Peyer's patch (tissue), 4 donors: ENCODE results near the gene NRAP.

Source experiments
- POLR2A ChIP-seq, 2 donors: fragments of 450-650 bp; IDR thresholded peaks; one replicate each; pipeline ENCODE4 v1.5.1; 2017; ENCODE audit warnings: antibody characterized with exemption in 2 of 2, mild to moderate bottlenecking in 2 of 2, moderate library complexity in 2 of 2
- TF ChIP-seq, protein P1 (sequence below), 6 experiments: fragments of 450-650 bp in 4 of 6; fragments of 200-600 bp in 2 of 6; sonication (generic) in 1 of 6; IDR thresholded peaks; one replicate each; pipeline ENCODE4 v1.5.1; 2017 to 2019; ENCODE audit warnings: antibody characterized with exemption in 6 of 6, mild to moderate bottlenecking in 3 of 6, moderate library complexity in 1 of 6

- TF ChIP-seq, protein P1, sequence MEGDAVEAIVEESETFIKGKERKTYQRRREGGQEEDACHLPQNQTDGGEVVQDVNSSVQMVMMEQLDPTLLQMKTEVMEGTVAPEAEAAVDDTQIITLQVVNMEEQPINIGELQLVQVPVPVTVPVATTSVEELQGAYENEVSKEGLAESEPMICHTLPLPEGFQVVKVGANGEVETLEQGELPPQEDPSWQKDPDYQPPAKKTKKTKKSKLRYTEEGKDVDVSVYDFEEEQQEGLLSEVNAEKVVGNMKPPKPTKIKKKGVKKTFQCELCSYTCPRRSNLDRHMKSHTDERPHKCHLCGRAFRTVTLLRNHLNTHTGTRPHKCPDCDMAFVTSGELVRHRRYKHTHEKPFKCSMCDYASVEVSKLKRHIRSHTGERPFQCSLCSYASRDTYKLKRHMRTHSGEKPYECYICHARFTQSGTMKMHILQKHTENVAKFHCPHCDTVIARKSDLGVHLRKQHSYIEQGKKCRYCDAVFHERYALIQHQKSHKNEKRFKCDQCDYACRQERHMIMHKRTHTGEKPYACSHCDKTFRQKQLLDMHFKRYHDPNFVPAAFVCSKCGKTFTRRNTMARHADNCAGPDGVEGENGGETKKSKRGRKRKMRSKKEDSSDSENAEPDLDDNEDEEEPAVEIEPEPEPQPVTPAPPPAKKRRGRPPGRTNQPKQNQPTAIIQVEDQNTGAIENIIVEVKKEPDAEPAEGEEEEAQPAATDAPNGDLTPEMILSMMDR (IDR thresholded peaks at IDR 0.05): no peak
- no peak for TF ChIP-seq POLR2A (IDR thresholded peaks at IDR 0.05)
Observed at GRCh38 chr10:113557424-113557862, 106.4 kb downstream of the NRAP start.
